RWPE2 (cell line): Measurements from ENCODE around the gene ACADVL.
"Not testable (repeated sequence)": the region's sequence is repeated elsewhere in the genome, so short reads cannot be mapped to it uniquely, and the experiment has no call there.

ENCODE experiments used
- ATAC-seq: fragments of 200-7000 bp; cut with Tn5 transposase; 3 replicates; pipeline ENCODE4 v1.9.1; 2021; ENCODE audit warnings: low read depth
- DNase-seq: peaks from one replicate; pipeline ENCODE4 v3.0.0-alpha.2; 2020; ENCODE audit warnings: low spot score
- H3K27ac ChIP-seq: fragments of 450-650 bp; 2 replicates; pipeline ENCODE4 v1.5.1; 2017; ENCODE audit warnings: mild to moderate bottlenecking; ENCODE audit not compliant: poor library complexity, severe bottlenecking
- H3K27me3 ChIP-seq: fragments of 250-450 bp; sonication (Bioruptor Pico); 2 replicates; pipeline ENCODE4 v1.5.1; 2021; ENCODE audit warnings: mild to moderate bottlenecking, moderate library complexity; ENCODE audit not compliant: insufficient read depth, poor library complexity, severe bottlenecking
- H3K36me3 ChIP-seq: fragments of 250-450 bp; sonication (Bioruptor Pico); 2 replicates; pipeline ENCODE4 v1.5.1; 2020; ENCODE audit warnings: low read depth, mild to moderate bottlenecking, moderate library complexity
- H3K4me1 ChIP-seq: fragments of 250-450 bp; sonication (Bioruptor Pico); 2 replicates; pipeline ENCODE4 v1.5.1; 2021; ENCODE audit warnings: mild to moderate bottlenecking, moderate library complexity; ENCODE audit not compliant: insufficient read depth, poor library complexity, severe bottlenecking
- H3K4me3 ChIP-seq: fragments of 250-450 bp; sonication (Bioruptor Pico); 2 replicates; pipeline ENCODE4 v1.5.1; 2021; ENCODE audit warnings: mild to moderate bottlenecking, moderate library complexity; ENCODE audit not compliant: severe bottlenecking
- H3K9me3 ChIP-seq: fragments of 250-450 bp; sonication (Bioruptor Pico); 2 replicates; pipeline ENCODE4 v1.5.1; 2021; ENCODE audit warnings: mild to moderate bottlenecking, moderate library complexity; ENCODE audit not compliant: severe bottlenecking
- TF ChIP-seq, protein P1 (sequence below): fragments of 450-650 bp; IDR thresholded peaks from one replicate; pipeline ENCODE4 v1.5.1; 2017; ENCODE audit warnings: mild to moderate bottlenecking, moderate library complexity; ENCODE audit not compliant: poor library complexity, severe bottlenecking

ACADVL gene

DNA sequence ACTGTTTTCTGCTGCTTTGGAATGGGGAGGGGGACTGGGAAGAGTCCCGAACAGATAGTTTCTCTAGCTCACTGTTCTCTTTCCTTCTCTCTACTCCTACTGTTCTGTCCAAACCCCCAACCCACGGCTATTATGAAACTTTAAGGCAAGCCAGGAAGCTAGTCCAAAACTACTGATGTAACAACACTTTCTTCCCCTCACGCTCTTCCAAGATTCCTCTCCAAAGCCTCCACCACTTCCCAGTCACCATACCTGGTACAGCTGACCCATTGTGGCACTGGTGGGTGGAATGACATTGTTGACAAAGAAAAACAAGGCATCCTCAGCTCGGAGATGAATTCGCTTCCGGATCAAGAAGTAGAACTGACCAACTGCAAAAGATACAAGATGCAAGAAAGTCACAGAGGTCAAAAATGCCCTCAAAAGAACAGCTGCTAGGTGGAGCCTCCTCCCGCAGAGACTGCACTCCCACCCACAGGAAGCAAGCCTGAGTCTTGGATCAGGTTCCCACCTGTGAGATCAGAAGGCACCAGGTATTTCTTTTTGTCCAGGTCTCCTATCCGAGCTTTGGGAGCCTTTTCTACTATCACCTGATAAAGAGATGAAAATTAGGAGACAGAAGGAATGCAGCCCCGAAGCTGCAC is 21.5 kb downstream of the ACADVL start:
- Histone ChIP-seq H3K4me3 (peak overlapping the region; percentile 72), H3K27ac (peak overlapping the region; percentile 74), H3K27me3 (no peaks in the 10 kb centered on the region), H3K4me1 (no peaks in the 10 kb centered on the region), H3K9me3 (no peaks in the 10 kb centered on the region), H3K36me3 (peaks cover 40% of the 10 kb centered on the region)
- ATAC-seq (no peak), DNase-seq (no peak)
- TF ChIP-seq, protein P1, sequence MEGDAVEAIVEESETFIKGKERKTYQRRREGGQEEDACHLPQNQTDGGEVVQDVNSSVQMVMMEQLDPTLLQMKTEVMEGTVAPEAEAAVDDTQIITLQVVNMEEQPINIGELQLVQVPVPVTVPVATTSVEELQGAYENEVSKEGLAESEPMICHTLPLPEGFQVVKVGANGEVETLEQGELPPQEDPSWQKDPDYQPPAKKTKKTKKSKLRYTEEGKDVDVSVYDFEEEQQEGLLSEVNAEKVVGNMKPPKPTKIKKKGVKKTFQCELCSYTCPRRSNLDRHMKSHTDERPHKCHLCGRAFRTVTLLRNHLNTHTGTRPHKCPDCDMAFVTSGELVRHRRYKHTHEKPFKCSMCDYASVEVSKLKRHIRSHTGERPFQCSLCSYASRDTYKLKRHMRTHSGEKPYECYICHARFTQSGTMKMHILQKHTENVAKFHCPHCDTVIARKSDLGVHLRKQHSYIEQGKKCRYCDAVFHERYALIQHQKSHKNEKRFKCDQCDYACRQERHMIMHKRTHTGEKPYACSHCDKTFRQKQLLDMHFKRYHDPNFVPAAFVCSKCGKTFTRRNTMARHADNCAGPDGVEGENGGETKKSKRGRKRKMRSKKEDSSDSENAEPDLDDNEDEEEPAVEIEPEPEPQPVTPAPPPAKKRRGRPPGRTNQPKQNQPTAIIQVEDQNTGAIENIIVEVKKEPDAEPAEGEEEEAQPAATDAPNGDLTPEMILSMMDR = no peak

DNA sequence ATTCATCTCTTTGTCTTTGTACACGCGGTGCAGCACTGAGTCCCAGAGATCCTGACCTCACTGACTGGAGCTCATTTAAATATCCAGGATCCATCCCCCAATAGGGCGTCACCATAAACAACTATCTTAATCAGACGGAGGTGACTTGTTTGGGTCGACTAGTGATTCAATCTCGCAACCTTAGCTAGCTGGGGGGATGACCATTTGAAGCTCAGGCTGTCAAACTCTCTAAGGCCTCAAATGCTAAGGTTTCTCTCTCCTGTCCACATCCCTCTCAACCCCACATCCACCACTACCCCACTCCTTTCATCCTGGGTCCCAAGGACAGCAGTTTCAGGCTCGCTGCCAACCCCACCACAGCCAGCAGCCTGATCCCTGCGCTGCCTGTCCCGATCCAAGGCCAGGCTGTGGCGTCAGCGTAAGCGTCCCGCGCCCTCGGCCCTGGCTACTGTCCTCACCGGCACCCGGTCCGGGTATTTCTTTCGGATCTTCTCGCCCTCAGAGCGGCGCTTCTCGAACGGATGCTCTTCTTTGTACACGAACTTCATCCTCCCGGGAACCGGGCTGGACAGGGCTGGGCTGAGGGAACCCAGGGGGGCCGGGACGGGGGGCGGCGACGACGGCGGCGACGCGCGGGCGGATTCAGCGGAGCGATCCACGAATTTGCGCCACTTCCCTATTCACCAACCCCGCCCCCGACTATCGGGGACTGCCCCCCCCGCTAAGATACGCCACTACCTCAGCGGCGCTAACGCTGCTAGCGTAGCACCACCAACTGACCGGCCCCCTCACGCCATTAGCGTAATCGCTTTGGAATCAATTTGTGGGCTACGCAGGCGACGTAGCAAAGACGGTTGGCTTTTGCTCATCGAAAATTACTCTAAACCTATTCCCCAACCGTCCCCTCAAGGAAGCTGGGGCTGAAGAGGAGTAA is 22.3 kb downstream of the ACADVL start, which contains the start of gene GABARAP:
GABARAP (minus strand) TSS at position 667 of the 934 bp plus-strand sequence; CDS start at position 548, 119 bp downstream.
- peaks cover 43% of the 10 kb centered on the region for H3K36me3 ChIP-seq
- TF ChIP-seq, protein P1 = no peak
- 0 out of 3 replicates have a peak, but pooled peaks have one; percentile 6 for ATAC-seq
- H3K4me3 ChIP-seq = peak within 1 kb of the TSS; percentile 72
- H3K4me1 ChIP-seq = no peaks in the 10 kb centered on the region
- DNase-seq = no peak
- peak within 1 kb of the TSS; percentile 74 for H3K27ac ChIP-seq
- H3K27me3 ChIP-seq = no peaks in the 10 kb centered on the region
- no peaks in the 10 kb centered on the region for H3K9me3 ChIP-seq

DNA sequence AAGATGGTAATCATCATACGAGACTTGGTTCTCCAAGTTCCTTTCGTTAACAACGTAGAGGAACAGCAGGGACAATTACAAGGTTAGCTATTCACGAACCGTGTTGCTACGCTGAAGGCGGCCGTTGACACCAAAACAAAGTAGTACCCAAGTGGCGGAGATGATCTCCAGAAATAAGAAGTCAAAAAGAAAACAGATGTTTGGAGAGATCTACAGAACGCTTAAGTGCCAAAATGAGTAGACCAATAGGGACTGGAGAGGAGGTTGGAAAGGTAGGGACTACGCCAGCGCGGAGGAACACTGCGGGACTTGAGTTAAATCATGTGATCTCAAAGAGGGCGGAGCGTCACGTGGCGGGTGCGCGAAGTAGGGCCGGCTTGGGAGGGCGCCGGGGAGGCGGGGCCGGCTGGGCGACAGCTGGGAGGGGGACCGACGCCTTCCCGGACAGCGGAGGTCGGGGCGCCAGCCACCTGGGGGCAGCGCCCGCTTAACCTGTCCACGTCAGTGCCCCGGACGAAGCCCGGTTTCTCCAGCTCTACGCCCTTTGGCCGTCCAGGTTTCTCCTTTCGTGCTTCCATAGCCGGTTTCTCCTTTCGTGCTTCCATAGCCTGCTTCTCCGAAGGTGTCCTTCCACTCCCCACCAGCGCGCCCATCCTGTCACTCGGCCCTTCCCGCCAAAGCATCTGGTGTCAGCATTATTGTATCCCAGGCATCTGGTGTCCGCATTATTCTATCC is 23.1 kb downstream of the ACADVL start:
- Histone ChIP-seq H3K4me3 (peak overlapping the region; percentile 72), H3K9me3 (no peaks in the 10 kb centered on the region), H3K27me3 (no peaks in the 10 kb centered on the region), H3K36me3 (peaks cover 40% of the 10 kb centered on the region), H3K4me1 (no peaks in the 10 kb centered on the region), H3K27ac (peak overlapping the region; percentile 74)
- TF ChIP-seq, protein P1 = peak; percentile 5
- ATAC-seq = peak; percentile 35
- peak; percentile 94 for DNase-seq

DNA sequence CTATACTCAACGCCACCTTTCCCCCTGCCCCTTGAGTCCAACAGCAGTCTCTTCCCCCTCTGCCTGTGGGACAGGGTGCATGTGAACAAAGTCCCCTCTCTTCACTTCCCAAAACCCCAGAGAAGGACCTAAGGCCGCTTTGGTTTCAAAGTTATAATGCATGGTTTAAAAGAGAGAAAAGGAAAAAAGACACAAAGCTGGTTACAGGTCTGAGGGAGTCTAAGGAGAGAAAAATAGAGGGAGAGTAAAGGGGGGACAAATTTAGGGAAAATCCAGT is 23.7 kb downstream of the ACADVL start:
- no peak for ATAC-seq

DNA sequence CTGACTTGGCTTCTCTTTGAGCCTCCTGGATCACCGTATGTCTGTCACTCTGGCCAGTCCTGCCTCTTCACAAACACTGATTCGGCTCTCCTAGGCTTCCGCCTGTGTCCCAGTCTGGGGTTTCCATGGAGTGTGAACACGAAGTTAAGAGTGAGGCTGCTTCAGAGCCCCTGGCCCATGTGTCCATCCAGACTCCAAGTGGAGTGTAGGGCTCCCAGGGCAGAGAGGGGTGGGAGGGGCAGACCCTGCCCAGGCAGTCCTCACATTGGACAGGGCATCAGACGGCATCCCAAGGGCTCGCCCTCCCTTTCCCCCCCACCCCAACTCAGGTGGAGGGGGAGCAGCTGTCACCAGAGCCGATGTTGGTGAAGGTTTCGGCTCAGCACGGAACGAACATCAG is 24.1 kb downstream of the ACADVL start:
- not testable (repeated sequence) for H3K9me3 ChIP-seq, H3K4me3 ChIP-seq, H3K4me1 ChIP-seq, ATAC-seq, H3K27me3 ChIP-seq, DNase-seq
- Histone ChIP-seq H3K36me3 (peaks cover 40% of the 10 kb centered on the region), H3K27ac (peak overlapping the region; percentile 74)

More for the DNA sequence above, 23.7 kb downstream of the ACADVL start:
- Histone ChIP-seq H3K27me3 (no peaks in the 10 kb centered on the region), H3K27ac (peak overlapping the region; percentile 74), H3K9me3 (no peaks in the 10 kb centered on the region), H3K4me3 (peak overlapping the region; percentile 72), H3K4me1 (no peaks in the 10 kb centered on the region), H3K36me3 (peaks cover 40% of the 10 kb centered on the region)
- TF ChIP-seq, protein P1 = no peak
- DNase-seq = no peak
